Measurements from ENCODE around the gene COL9A1.
A peak's percentile ranks its signal among the peaks of the same experiment; 100 is the strongest.
"Not testable (repeated sequence)": the region's sequence is repeated elsewhere in the genome, so short reads cannot be mapped to it uniquely, and the experiment has no call there.

COL9A1 gene

GRCh38 chr6:70315079-70315751 is 12.3 kb upstream of the COL9A1 start:
- Histone ChIP-seq H3K9ac (no peak overlapping the region), H3K4me1 (peaks cover 8% of the 10 kb centered on the region), H4K20me1 (no peaks in the 10 kb centered on the region), H3K4me3 (no peak overlapping the region), H3K9me3 (no peaks in the 10 kb centered on the region), H3K27ac (no peak overlapping the region), H3K4me2 (no peak overlapping the region), H3K36me3 (no peaks in the 10 kb centered on the region), H3K27me3 (peaks cover 20% of the 10 kb centered on the region; the same call in 1 of the 2 replicates)
- TF ChIP-seq Cebpa-rat (IDR thresholded peaks at IDR 0.05), result no peak

GRCh38 chr6:70314296-70314695 is 11.4 kb upstream of the COL9A1 start:
- H3K27ac ChIP-seq, result no peak overlapping the region
- H3K9ac ChIP-seq, result no peak overlapping the region
- peaks cover 20% of the 10 kb centered on the region; the same call in 1 of the 2 replicates for H3K27me3 ChIP-seq
- no peak overlapping the region for H3K4me2 ChIP-seq
- H3K4me1 ChIP-seq, result peaks cover 8% of the 10 kb centered on the region
- no peaks in the 10 kb centered on the region for H4K20me1 ChIP-seq
- no peaks in the 10 kb centered on the region for H3K36me3 ChIP-seq
- no peaks in the 10 kb centered on the region for H3K9me3 ChIP-seq
- no peak overlapping the region for H3K4me3 ChIP-seq
- TF ChIP-seq Cebpa-rat (IDR thresholded peaks at IDR 0.05), result no peak

- H3K27ac ChIP-seq, result no peak overlapping the region
- peaks cover 8% of the 10 kb centered on the region for H3K4me1 ChIP-seq
- H3K9me3 ChIP-seq, result no peaks in the 10 kb centered on the region
- no peaks in the 10 kb centered on the region for H4K20me1 ChIP-seq
- no peak for TF ChIP-seq Cebpa-rat (IDR thresholded peaks at IDR 0.05)
- H3K4me3 ChIP-seq, result no peak overlapping the region
- H3K4me2 ChIP-seq, result peak overlapping the region; percentile 11; the same call in 1 of the 2 replicates
- peaks cover 20% of the 10 kb centered on the region; the same call in 1 of the 2 replicates for H3K27me3 ChIP-seq
- H3K36me3 ChIP-seq, result no peaks in the 10 kb centered on the region
- H3K9ac ChIP-seq, result no peak overlapping the region
Measured at GRCh38 chr6:70312165-70312745, 9.4 kb upstream of the COL9A1 start.

GRCh38 chr6:70310063-70310694 is 7.3 kb upstream of the COL9A1 start:
- Histone ChIP-seq H3K4me2 (no peak overlapping the region), H3K36me3 (no peaks in the 10 kb centered on the region), H3K27me3 (peaks cover 20% of the 10 kb centered on the region; the same call in 1 of the 2 replicates), H3K27ac (no peak overlapping the region), H3K4me1 (peaks cover 8% of the 10 kb centered on the region), H4K20me1 (no peaks in the 10 kb centered on the region), H3K9ac (no peak overlapping the region), H3K4me3 (no peak overlapping the region), H3K9me3 (no peaks in the 10 kb centered on the region)
- no peak for TF ChIP-seq Cebpa-rat (IDR thresholded peaks at IDR 0.05)

GRCh38 chr6:70309243-70309642 is 6.4 kb upstream of the COL9A1 start:
- H3K27ac ChIP-seq, result no peak overlapping the region
- no peak overlapping the region for H3K4me2 ChIP-seq
- no peak for TF ChIP-seq Cebpa-rat (IDR thresholded peaks at IDR 0.05)

GRCh38 chr6:70308142-70308541 is 5.3 kb upstream of the COL9A1 start:
- not testable (repeated sequence) for H3K36me3 ChIP-seq, H3K4me3 ChIP-seq, H3K4me2 ChIP-seq, H3K27ac ChIP-seq, H3K27me3 ChIP-seq, H3K9me3 ChIP-seq, H4K20me1 ChIP-seq, H3K9ac ChIP-seq, H3K4me1 ChIP-seq

More at GRCh38 chr6:70309243-70309642, 6.4 kb upstream of the COL9A1 start:
- Histone ChIP-seq H3K27me3 (peaks cover 19% of the 10 kb centered on the region; the same call in 1 of the 2 replicates), H3K4me1 (peaks cover 8% of the 10 kb centered on the region), H4K20me1 (no peaks in the 10 kb centered on the region), H3K36me3 (no peaks in the 10 kb centered on the region), H3K9ac (no peak overlapping the region), H3K9me3 (no peaks in the 10 kb centered on the region), H3K4me3 (no peak overlapping the region)

- no peak overlapping the region for H3K9ac ChIP-seq
- H3K9me3 ChIP-seq, result no peaks in the 10 kb centered on the region
- no peaks in the 10 kb centered on the region for H4K20me1 ChIP-seq
- H3K27ac ChIP-seq, result no peak overlapping the region
- H3K4me3 ChIP-seq, result no peak overlapping the region
- no peaks in the 10 kb centered on the region for H3K27me3 ChIP-seq
- H3K36me3 ChIP-seq, result no peaks in the 10 kb centered on the region
- no peak overlapping the region for H3K4me2 ChIP-seq
- H3K4me1 ChIP-seq, result peaks cover 4% of the 10 kb centered on the region
- TF ChIP-seq Cebpa-rat (IDR thresholded peaks at IDR 0.05), result no peak
Measured at GRCh38 chr6:70307008-70307407, 4.1 kb upstream of the COL9A1 start.

GRCh38 chr6:70304616-70305015 is 1.7 kb upstream of the COL9A1 start:
- Histone ChIP-seq H4K20me1 (no peaks in the 10 kb centered on the region), H3K36me3 (no peaks in the 10 kb centered on the region), H3K4me1 (no peaks in the 10 kb centered on the region), H3K9ac (no peak overlapping the region), H3K27me3 (no peaks in the 10 kb centered on the region), H3K27ac (no peak overlapping the region), H3K9me3 (no peaks in the 10 kb centered on the region), H3K4me2 (no peak overlapping the region), H3K4me3 (no peak overlapping the region)
- TF ChIP-seq Cebpa-rat (IDR thresholded peaks at IDR 0.05), result no peak

GRCh38 chr6:70299456-70299855 is 3.4 kb downstream of the COL9A1 start:
- H3K9me3 ChIP-seq, result no peaks in the 10 kb centered on the region
- no peak for TF ChIP-seq Cebpa-rat (IDR thresholded peaks at IDR 0.05)
- H3K4me1 ChIP-seq, result no peaks in the 10 kb centered on the region
- no peak overlapping the region for H3K4me2 ChIP-seq
- H3K9ac ChIP-seq, result no peak overlapping the region
- H3K27ac ChIP-seq, result no peak overlapping the region
- no peaks in the 10 kb centered on the region for H3K36me3 ChIP-seq
- no peaks in the 10 kb centered on the region for H3K27me3 ChIP-seq
- no peaks in the 10 kb centered on the region for H4K20me1 ChIP-seq
- no peak overlapping the region for H3K4me3 ChIP-seq

GRCh38 chr6:70298068-70298467 is 4.8 kb downstream of the COL9A1 start:
- no peak for TF ChIP-seq Cebpa-rat (IDR thresholded peaks at IDR 0.05)
- no peaks in the 10 kb centered on the region for H3K9me3 ChIP-seq
- H3K4me2 ChIP-seq, result no peak overlapping the region
- no peaks in the 10 kb centered on the region for H3K36me3 ChIP-seq
- no peaks in the 10 kb centered on the region for H3K27me3 ChIP-seq
- H3K27ac ChIP-seq, result no peak overlapping the region
- H3K4me3 ChIP-seq, result no peak overlapping the region
- no peak overlapping the region for H3K9ac ChIP-seq
- H3K4me1 ChIP-seq, result no peaks in the 10 kb centered on the region
- H4K20me1 ChIP-seq, result no peaks in the 10 kb centered on the region
